GM18511 (cell line): ENCODE data around the gene VAV2.

Experiments
- ATAC-seq: cut with Tn5 transposase; IDR thresholded peaks from one replicate; pipeline ENCODE4 v1.9.1; 2021; ENCODE audit warnings: mild to moderate bottlenecking, moderate library complexity; ENCODE audit not compliant: unreplicated experiment

VAV2 gene

GRCh38 chr9:133981589-133981957, 10.6 kb downstream of the VAV2 start:
- ATAC-seq, result no peak

- ATAC-seq, result no peak
These were observed 11.1 kb downstream of the VAV2 start for GRCh38 chr9:133980864-133981588.

GRCh38 chr9:133979921-133980863, 11.9 kb downstream of the VAV2 start:
- no peak for ATAC-seq

DNA sequence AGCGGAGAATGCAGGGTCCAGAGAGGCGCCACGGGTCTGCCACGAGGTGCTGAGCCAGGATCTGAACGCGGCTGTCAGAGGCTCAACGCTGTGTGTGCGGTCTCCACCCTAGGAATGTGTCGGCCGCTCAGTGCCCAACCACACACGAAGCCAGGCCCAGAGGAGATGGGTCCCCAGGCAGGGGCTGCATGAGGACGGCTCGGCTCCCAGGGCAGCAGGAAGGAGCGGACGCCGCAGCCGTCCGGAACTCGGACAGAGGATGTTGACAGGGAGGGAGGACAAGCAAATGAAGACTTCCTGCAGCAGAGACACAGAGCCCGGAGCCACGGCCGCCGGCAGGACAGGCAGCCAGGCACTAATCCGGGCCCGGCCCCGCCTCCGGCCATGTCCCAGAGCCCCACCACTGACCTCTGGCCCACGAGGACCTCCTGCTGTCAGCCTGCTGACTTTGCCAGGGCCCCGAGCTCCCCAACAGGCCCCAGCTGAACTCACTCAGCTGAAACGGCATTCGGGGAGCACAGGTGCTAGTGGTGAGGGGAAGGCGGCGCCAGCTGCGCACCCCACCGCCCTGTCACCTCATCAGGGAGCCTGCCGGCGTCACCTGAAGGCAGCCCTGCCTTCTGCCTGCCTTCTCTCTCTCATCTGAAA, 12.7 kb downstream of the VAV2 start:
- ATAC-seq, result peak; percentile 49

GRCh38 chr9:133978899-133979272, 13.2 kb downstream of the VAV2 start:
- no peak for ATAC-seq

GRCh38 chr9:133978226-133978898, 13.8 kb downstream of the VAV2 start:
- ATAC-seq, result no peak

- ATAC-seq, result no peak
These were observed 14.5 kb downstream of the VAV2 start for GRCh38 chr9:133977421-133978201.

- ATAC-seq, result no peak
These were observed 15.2 kb downstream of the VAV2 start for GRCh38 chr9:133976887-133977286.

- ATAC-seq, result no peak
These were observed 15.8 kb downstream of the VAV2 start for GRCh38 chr9:133976191-133976861.

DNA sequence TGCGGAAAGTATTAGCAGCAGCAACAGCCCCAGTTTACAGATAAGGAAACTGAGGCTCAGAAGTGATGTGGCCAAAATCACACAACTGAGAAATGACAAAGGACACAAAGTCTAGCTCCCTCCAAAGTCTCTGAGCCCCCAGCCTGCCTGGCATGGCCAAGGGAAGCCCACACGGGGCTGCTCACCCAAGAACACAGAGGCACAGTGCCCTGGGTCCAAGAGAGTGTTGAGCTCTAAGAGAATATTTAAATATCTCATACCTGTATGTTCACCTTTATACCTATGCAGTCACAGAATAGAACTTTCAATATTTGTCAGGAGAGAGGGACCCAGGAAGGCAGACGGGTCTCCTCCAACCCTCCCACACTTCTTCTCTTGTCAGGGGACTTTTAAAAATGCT, 16.6 kb downstream of the VAV2 start:
- ATAC-seq, result no peak

- ATAC-seq, result no peak
These were observed 17.3 kb downstream of the VAV2 start for GRCh38 chr9:133974631-133975341.

DNA sequence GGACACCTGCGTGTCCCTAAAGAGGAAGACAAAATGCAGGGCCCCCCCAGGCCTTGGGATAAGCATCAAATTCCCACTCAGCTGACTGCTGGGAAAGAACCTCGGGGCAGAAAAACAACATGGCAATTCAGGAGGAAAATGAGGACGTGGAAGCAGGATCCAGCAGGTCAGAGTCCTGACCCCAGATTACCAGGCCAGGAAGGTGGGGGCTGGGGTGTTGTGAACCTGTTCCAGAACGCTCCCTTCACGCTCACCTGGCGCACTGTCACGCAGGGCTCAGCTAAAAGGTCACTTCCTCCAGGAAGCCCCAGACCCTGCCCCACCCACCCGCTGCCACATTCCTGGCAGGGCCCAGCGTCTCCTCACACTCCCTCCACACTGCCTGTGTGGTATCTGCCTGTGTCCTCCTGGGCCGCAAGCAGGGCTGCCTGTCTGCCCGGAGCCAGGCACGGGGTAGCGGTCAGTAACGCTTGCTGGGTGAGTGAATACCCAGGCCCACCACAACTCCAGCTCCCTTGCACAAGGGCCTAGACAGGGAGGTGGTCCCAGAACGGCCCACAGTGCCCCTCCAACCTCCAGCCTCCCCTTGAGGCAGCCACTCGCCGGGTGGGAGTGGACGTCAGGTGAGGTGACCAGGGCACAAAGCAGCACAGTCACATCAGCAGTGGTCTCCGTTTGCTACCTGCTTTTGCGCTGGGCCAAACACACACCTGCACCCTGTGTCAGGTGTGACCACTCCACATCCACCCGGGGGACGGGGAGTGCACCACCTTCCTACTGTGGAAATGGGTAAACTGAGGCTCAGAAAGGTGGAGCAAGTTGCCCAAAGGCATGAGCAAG, 18.1 kb downstream of the VAV2 start:
- ATAC-seq, result no peak

DNA sequence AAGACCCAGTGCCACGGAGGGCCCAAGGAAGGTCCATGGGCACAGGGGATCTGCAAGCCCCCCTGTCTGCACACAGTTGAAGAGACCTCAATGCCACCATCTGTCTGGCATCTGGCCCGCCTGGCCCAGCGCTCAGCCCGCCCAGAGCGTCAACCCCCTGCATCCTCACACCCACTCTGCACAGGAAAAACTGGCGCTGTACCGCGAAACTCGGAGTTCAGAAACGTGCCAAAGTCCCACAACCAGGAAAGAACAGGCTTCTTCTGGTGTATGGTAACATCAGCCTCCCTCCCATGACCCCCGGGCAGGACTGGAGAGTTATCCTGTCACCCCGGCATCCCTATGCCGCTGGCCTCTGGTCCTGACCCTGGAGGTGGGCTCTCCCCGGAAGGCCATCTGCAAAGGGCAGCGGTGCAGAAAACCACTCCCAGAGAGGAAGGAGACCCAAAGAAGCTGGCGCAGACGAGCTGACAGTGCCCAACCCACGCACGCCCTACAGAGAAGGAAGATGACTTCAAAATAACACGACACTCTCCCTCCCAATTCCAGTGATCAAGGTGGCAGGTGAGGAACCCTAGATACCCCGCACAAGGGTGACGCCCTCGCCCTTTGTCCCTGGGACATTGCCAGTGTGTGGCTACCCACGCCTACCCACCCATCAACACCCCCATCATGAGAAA, 18.9 kb downstream of the VAV2 start:
- no peak for ATAC-seq

- ATAC-seq, result no peak
These were observed 19.9 kb downstream of the VAV2 start for GRCh38 chr9:133971981-133972941.

DNA sequence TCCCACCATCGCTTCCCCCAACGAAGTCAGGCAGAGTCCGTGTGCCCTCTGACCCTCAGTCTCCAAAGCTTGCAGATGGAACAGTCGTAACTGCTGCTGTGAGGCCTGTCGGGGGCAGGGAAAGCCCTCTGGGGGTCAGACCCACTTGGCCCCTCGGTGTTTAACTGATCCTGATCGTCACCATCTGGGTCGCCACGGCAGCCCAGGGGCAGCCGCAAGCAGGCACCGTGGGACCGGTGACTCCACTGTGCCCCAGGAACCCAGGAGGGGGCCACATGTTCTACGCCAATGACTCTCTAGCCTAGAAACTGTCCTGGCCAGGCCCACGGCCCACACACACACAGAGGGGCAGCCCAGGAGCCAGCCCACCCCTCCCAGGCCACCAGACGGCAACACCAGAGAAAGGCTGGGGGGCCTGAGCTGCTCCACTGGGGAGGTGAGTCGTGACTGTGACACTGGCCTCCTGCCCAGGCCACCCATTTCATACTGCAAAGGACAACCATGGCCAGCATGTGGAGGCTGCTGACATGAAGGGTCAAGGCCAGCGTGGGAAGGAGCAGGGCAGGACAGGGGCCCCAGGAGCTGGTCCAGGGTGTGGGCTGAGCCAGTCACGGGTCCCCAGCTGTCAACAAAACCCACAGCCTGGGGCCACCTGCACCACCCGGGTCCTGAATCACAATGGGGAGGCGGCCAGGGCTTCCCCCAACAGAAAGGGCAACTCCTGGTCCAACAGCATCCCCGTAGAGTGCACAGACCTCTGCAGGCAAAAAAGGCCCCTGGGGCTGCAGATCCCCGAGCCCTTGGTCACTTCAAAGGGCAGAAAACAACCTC, 20.8 kb downstream of the VAV2 start:
- ATAC-seq, result no peak

GRCh38 chr9:133970581-133971058, 21.5 kb downstream of the VAV2 start:
- no peak for ATAC-seq
